ENCODE measurements around the gene KCNJ15. TPM values are rescaled to one million over a fixed set of nuclear protein-coding genes. Genes with fewer than 3 reads are reported as not detected.
"Not testable (repeated sequence)": the region's sequence is repeated elsewhere in the genome, so short reads cannot be mapped to it uniquely, and the experiment has no call there.

Gene KCNJ15
- total RNA-seq, 1 experiment from 2014 or later: 7.8 TPM

DNA sequence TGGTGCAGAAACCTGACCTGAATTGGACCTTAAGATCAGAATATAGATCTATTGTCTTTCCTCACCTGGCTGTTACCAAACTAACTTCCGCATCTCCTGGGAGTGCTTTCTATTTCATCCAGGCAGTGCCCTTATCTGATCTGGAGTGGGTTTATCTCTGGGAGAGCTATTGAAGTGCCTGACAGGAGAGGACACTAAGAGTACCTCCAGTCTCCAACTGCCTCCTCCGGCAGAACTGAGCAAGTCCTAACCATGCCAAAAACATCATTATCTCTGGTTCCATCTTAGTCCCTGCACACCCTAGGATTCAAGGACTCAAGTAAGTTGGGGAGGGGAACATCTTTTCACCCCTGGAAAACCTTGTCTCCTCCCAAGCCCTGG, 12.4 kb upstream of the KCNJ15 start:
- DNase-seq (ENCODE audit: low read depth): no peak

- DNase-seq (ENCODE audit: low read depth): peak; percentile 100
These were observed 11.6 kb upstream of the KCNJ15 start for GRCh38 chr21:38244885-38245869.

DNA sequence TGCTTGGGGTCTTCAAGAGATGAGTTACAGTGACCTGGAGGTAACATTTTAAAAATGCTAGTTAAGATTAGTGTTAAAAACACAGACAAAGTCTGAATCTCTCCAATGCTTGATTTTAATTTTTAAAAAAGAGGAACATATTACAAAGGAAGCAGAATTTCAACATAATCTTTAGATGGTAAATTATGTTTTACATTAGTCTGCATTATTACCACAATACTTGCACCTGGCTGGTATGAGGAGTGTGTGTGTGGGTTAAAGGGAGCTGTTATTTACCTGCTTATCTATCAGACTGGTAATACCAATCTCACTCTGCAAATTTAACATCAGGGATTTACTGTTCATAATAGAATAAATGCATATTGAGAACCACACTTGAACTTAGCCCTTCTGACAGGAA, 10.3 kb upstream of the KCNJ15 start:
- DNase-seq (ENCODE audit: low read depth): no peak

DNA sequence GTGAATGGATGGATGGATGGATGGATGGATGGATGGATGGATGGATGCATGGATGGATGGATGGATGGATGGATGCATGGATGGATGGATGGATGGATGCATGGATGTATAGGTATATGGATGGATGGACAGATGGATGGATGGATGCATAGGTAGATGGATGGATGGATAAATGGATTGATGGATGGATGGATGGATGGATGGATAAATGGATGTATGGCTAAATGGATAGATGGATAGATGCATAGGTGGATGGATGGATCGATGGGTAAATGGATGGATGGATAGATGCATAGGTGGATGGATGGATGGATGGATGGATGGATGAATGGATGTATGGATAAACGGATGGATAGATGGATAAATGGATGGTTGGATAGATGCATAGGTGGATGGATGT, 9.7 kb upstream of the KCNJ15 start:
- DNase-seq (ENCODE audit: low read depth): not testable (repeated sequence)

DNA sequence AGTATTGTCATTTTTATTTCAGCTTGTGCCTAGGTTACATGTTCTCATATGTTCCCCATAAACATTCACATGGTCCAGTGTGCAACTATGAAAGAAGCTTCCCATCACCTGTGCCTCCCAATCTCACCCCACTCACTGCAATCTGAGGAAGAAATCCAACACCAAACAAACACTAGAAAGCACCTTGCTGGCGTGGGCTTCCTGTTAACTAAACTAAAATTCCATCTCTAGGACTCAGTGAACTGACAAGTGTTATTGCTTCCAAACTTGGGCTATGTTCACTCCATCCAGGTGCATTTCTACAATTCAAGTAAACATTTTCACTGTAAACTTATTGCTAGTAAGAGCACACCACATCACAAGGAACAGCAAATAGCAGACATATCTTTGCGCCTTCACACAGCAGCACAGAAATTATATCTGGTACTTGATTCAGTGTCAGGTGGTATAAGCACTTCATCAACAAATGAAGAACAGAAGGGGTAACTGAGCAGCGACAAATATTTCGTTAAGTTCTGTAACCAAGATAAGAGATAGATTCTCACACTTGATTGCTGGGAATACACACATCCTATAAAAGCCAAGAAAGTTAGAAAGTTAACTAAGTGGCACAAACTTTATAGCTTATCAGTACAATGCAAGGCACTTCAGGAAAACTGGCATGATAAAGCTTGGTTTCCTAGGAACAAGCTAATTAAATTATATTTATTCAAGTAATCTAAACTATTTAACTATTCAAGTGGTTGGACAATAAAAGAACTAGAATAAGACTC, 8.9 kb upstream of the KCNJ15 start:
- DNase-seq (ENCODE audit: low read depth): no peak

- DNase-seq (ENCODE audit: low read depth): no peak
These were observed 7.5 kb upstream of the KCNJ15 start for GRCh38 chr21:38249256-38249655.

- no peak for DNase-seq (ENCODE audit: low read depth)
These were observed 7.0 kb upstream of the KCNJ15 start for GRCh38 chr21:38249696-38250278.

DNA sequence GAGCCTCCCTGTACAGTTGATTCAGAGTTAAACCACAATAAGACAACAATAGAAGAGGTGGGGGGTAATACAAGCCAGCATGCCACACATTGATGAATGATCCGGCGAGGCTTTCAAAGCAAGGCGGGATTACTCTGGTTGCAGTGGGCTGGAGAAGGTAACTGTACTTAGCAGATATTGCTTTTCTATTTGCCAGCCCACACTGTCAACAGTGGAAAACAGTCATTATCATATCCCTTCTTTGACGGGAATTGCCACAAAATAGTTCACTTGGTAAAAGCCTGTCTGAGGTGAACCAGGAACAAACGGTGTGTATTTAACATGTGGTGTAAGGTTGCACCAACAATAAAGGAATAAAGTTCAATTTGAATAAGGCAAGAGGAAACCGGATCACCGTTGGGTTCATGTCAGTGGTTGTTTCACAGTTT, 5.8 kb upstream of the KCNJ15 start:
- no peak for DNase-seq (ENCODE audit: low read depth)

DNA sequence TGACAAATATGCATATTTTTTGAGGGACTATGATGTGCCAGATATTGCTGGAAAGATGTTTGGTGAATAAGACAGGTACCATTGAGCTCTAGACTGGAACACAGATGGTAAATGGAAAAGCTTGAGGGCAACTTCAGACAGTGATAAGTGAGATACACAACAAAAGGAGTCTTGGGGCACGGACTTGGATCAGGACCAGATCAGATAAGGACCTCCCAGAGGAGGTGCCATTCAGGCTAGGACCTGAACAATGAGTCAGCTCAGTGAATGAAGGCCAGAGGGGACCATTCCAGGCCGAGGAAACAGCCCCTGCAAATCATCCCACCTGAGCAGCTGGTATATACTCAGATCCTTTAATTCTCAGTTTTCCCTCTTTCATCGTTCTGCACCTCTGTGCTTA, 1.8 kb upstream of the KCNJ15 start:
- DNase-seq (ENCODE audit: low read depth): peak; percentile 20

GRCh38 chr21:38255571-38256117, 1.1 kb upstream of the KCNJ15 start:
- DNase-seq (ENCODE audit: low read depth): no peak

GRCh38 chr21:38257667-38258066, 876 bp downstream of the KCNJ15 start:
- DNase-seq (ENCODE audit: low read depth): no peak

DNA sequence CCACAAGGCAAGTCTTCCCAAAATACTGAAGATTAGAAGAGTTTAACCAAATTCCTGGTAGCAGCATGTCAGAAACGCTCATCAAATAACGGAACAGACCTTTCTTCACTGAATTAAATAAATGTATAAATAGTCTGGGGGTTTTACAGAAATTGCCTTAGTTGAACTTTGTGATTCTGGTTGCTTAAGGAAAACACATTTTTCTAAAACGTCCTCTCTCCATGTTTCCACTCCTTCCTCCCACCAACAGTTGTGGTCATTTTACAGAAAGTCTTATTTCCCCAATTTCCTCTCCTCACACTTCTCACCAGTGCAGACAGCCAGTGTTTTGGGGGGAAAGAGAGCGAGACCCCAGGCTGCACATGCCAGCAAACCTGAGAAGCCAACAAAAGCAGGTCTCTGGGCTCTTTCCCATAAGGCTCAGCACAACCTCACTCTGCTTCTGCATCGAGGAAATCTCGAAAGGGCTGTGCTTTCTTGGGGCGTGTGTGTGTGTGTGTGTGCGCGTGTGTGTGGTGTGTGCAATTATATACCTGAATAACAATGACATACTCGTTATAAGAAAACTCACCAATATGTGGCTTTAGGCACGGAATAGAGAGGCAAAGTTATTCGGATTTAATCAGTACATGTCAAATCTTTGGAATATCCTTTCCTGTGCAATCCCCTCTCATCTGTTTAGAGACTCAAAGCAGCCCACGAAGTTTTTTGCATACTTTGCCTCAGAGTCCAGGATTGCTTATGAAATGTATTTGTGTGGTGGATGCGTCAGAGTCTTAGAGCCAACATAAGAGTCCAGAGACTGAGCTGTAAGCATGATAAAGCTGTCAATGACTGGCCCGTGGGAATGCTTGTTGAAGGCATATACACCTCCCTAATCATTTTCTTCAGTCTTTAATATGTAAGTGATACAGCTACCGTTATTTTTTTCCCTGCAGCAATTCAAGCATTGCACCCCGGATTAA, 2.0 kb downstream of the KCNJ15 start:
- peak; percentile 85 for DNase-seq (ENCODE audit: low read depth)

DNA sequence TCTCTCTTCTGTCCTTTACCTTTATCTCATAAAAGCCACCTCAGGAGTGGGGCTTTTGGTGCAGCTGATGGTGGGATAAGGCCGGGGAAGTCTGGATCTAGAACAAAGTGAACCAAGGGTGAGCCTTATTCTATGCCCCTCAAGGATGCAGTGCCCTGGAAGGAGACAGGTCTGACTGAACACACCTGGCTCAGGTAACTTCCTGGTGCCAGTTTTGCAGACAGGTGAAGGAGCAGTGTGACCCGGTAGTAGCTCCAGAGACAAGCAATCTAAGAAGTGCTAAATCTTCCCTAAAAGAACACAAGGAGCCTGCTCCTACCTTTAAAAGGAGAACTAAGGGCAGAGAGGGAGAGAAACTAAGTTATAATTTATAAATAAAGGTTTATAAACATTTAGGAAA, 2.9 kb downstream of the KCNJ15 start:
- DNase-seq (ENCODE audit: low read depth): no peak

DNA sequence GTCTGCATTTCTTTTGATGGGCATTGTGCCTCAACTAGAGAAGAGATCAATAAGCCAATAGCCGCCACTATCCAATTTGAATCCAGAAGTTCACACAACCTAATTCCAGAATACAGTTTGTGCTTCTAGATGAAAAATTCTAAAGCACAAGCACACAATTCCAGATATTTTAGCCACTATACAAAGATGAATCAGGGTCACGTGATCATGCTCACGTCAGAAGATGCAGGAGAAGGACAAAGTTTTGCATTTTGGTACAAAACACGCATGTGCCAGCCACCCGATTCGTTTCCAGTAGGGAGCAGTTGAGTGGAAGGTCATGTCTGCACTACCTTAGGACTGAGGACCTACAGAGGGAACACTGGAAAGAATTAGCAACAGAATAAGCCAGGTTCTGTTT, 3.6 kb downstream of the KCNJ15 start:
- no peak for DNase-seq (ENCODE audit: low read depth)

GRCh38 chr21:38261851-38262250, 5.1 kb downstream of the KCNJ15 start:
- no peak for DNase-seq (ENCODE audit: low read depth)

- peak; percentile 18 for DNase-seq (ENCODE audit: low read depth)
These were observed 6.7 kb downstream of the KCNJ15 start for GRCh38 chr21:38263493-38263892.

- no peak for DNase-seq (ENCODE audit: low read depth)
These were observed 7.8 kb downstream of the KCNJ15 start for GRCh38 chr21:38264571-38264970.

- no peak for DNase-seq (ENCODE audit: low read depth)
These were observed 8.4 kb downstream of the KCNJ15 start for GRCh38 chr21:38265166-38265565.

GRCh38 chr21:38266732-38267131, 9.9 kb downstream of the KCNJ15 start:
- peak; percentile 82 for DNase-seq (ENCODE audit: low read depth)

- DNase-seq (ENCODE audit: low read depth): peak; percentile 28
These were observed 10.5 kb downstream of the KCNJ15 start for GRCh38 chr21:38267136-38267755.

Measured in HT1080 (cell line).